HPDE6-E6E7 (cell line): ENCODE data around the gene PHKA1.
A peak's percentile ranks its signal among the peaks of the same experiment; 100 is the strongest.
"Not testable (repeated sequence)": the region's sequence is repeated elsewhere in the genome, so short reads cannot be mapped to it uniquely, and the experiment has no call there.

Experiments
- DNase-seq: peaks from one replicate; pipeline ENCODE4 v3.0.0; 2011; ENCODE audit warnings: missing footprints; ENCODE audit errors: extremely low spot score

PHKA1 gene

DNA sequence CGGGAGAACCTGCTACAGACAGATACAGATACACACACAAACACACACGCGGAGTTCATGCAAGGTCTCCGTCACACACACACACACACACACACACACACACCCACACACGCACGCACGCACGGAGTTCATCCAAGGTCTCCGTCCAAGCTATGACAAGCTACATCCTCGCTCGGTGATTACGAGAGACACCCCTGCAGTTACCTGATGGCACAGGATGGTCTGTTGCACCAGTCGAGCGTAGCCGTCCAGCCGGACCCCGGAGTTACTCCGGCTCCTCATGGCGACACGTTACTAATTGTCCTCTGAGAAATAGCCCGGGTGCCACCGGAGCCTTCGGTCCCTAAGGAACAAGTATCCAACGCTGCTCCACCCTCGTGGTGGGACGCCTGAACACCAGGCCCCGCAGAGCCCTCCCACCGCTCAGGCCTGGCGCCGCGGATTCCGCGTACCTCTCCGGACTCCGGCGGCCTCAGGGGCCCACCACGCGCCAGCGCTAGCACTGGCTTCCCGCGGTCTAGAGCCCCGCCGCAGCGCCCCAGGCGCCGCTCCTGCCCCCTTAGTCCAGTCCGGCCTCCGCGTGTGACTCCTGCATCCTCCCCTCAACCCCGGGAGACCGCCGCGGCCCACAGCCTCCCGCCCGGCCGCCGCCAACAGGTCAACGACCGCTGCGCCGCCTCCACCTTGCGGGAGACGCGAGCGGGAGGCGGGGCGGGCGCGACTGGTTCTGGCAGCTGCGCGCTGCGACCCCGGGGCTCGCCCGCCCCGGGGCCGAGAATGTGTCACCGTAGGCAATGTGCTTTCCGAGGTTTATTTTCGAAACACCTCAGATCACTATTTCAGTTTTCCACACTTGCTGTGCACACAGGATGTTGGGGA, at the start of gene PHKA1:
PHKA1 (minus strand) TSS at position 708 of the 879 bp plus-strand sequence; CDS start at position 282, 426 bp downstream.
- not testable (repeated sequence) for DNase-seq

DNA sequence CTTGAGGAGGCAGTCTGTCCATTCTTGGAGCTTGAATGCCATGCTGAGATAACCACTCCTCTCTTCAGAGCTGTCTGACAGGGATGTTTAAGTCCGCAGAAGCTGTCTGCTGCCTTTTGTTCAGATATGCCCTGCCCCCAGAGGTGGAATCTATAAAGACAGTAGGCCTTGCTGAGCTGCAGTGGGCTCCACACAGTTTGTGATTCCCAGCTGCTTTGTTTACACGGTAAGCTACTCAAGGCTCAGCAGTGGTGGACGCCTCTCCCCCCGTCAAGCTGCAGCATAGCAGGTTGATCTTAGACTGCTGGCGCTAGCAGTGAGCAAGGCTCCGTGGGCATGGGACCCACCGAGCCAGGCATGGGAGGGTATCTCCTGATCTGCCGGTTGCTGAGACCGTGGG, 46.3 kb upstream of the PHKA1 start:
- DNase-seq = not testable (repeated sequence)

DNA sequence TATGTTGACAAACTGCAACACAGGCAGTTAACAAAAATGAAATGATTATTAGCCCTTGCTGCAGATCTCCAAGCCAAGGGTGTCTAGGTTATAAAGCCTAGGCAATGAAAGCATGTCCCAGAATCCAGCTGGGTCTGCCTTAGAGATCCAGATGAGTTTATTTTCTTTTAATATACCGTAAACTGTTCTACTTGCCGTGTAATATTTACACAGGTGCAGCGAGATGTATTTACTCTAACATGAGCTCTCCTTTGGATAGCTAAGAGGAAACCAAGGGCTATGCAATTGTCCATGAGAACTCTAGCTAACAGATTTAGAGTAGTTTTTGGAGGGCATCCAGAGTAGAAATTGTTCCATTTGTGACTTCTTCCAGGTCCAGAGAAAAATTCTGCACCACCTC, 34.4 kb upstream of the PHKA1 start:
- not testable (repeated sequence) for DNase-seq

DNA sequence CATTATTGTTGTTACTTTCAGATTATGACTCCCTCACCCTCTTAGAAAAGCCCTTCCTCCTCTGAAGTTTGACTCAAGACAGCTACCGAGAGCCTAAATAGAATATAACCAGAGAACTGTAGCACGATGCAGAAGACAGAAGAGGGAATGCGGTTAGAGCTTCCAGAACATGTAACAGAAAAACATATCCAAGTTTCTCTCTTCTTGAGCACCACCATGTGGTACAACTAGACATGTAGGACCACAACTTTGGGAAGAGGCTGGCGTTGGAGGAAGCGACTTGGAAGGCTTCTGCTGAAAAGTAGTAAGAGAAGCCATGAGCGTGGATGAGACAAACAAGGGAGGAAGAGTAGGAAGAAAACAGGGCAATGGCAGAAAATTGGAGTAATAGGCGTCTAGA, 31.4 kb upstream of the PHKA1 start:
- DNase-seq = not testable (repeated sequence)

DNA sequence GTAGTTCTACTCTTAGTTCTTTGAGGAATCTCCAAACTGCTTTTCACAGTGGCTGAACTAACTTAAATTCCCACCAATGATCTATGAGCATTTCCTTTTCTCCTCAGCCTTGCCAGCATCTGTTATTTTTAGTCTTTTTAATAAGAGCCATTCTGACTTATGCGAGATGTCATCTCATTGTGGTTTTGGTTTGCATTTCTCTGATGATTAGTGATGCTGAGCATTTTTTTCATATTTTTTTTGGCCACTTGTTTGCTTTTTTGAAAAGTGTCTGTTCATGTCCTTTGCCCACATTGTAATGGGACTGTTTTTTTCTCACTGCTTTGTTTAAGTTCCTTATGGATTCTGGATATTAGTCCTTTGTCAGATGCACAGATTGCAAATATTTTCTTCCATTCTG, 21.5 kb upstream of the PHKA1 start:
- no peak for DNase-seq

DNA sequence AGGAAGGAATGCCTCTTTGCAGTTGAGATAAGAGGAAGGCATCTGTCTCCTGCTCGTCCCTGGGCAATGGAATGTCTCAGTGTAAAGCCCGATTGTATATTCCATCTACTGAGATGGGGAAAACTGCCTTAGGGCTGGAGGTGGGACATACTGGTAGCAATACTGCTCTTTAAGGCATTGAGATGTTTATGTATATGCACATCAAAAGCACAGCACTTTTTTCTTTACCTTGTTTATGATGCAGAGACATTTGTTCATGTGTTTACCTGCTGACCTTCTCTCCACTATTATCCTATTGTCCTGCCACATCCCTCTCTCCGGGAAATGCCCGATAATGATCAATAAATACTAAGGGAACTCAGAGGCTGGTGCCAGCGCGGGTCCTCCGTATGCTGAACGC, 19.5 kb upstream of the PHKA1 start:
- not testable (repeated sequence) for DNase-seq

DNA sequence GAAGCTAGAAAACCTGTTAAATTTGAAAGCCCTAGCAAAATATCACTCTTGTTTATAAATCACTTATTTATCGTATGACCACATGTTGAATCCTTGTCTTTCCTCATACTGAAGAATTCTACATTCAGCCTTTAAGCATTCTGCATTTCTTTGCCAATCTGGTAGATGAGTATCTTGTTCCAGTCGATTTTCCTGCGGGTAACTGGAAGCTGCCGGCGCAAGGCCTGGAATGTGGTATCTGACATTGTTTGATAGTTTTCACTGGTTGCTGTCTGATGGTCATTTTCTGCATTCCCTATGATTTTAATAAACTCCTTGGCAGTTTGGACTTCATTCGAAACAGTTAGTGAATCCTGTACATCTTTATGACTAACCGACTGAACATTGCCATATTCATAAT, 13.7 kb upstream of the PHKA1 start:
- DNase-seq = no peak

DNA sequence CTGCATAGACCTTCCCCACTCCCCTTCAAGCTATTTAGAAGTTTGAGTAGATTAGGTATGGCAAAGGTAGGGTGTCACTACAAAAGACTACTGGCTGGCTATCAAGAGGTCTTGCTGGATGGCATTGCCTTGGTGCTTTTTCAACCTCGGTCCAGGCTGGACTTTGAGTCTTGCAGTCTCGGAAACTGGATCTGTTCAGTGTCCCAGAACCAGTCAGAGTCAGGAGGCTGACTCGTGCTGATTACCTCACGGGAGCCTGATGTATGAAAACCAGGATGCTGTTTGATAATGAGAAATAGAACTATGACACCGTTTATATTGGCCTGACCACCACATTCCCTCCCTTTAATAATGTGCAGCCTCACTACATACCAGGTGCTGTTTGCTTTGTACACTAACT, 2.7 kb upstream of the PHKA1 start:
- no peak for DNase-seq

DNA sequence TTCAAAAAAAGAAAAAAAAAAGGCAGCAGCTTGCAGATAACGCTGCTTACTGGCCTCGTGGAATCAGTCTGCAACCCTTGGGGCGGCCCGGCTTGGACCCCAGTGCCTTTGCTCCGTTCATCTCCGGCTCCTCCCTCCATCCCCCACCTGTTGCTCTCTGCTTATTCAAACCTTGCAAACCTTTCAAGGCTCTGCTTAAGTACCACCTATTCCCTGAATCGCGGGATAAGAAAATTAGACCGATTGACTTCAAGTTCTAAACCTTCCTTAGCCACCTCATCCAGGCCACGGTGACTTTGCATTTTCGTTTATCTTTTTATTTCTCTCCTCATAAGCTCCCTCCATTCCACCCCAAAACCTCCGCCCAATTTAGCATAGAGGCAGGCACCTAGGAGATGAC, 1.4 kb upstream of the PHKA1 start:
- no peak for DNase-seq

DNA sequence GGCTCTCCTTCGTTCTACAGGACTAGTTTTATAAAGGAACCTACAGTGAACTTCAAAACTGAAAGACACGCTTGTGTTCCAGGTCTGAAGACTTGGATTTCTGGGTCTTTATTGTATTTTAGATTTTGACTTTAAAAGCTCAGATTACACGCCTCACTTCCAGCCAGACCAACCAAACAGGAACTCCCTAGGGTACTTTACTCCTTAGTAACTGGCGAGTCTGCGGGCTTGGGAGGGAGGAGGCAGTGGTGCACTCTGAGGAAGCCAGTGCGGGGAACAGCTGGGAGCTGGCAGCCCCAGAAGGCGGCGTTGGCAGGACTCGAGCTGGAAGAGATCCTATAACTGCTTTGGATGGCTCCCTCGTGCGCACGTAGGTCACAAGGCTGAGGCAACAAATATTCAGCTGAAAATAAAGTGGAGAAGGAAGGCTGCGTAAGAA, 391 bp upstream of the PHKA1 start:
- DNase-seq = peak; percentile 19

DNA sequence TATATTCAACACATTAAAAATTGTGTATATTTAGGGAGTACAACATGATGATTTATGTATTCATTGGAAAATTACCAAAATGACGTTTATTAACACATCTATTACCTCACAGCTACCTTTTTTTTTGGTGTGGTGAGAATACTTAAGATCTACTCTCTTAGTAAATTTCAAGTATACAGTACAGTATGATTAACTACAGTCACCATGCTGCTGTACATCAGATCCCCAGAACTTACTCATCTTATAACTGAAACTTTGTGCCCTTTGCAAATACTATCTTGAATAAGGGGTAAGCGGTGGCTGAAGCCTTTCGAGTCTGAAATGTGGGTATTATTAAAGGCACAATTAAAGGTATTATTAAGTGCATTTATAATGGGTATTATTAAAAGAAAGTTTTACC, 976 bp downstream of the PHKA1 start:
- no peak for DNase-seq

DNA sequence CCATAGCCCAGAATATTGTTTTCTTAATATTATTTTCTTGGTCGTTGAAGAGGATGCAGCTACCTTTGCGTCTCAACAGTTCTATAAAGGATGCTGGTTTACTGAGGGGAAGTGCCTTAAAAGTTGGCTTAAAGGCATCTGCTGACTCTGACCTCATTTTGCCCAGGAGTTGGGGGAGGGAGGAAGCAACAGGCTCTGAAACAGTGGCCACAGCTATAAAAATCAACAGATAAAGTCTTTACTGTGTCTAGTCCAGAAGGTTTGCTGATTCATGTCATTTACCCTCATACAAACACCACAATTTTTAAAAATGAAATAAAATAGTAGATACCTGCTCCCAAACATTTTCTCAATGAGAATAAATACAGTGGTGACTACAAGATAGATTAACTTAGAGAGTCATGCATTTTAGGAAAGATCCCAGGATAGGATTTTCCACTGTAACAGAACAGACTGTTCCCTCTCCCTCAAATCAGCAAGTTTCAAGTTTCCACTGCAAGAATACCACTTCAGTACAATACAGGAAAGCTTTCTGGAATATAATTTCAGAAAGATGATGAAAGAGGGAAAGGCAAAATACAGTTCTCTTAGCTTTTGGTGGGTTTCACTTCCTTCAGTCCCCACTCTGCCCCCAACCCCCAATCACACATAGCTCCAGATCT, 1.9 kb downstream of the PHKA1 start:
- DNase-seq = no peak

DNA sequence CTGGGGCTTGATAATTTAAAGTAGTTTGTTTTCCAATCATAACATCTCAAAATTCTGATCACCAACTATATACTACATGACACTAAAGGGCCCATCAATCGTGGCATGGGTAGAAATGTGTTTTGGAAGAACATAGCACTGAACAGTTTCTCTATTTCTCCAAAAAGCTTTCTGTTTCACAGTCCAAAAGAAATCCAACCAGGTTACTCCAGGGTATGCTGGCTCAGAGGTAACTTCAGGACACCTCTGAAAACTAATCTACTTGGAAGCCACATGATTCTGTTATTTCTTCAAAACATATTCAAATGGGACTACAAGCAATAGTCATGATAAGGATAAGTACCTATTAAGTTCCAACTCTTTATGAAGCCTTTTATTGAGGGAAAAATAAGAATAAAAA, 8.3 kb downstream of the PHKA1 start:
- DNase-seq = no peak

DNA sequence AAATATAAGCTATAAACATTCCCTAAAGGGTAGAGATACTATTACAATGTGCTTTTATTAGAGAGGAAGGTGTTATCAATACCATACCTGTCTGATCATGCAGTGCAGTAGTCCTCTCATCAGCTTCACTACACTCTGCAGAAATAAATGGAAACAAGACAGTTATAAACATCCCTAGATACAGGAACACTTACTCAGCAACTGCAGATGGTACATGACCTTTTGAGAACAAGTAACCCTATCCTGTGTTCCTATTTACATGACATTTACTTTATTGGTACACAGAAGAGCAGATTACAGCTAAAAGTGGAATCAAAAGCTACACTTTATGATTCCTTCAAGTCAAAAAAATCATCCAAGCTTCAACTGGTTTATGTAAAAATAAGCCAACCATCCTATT, 9.0 kb downstream of the PHKA1 start:
- DNase-seq = no peak

DNA sequence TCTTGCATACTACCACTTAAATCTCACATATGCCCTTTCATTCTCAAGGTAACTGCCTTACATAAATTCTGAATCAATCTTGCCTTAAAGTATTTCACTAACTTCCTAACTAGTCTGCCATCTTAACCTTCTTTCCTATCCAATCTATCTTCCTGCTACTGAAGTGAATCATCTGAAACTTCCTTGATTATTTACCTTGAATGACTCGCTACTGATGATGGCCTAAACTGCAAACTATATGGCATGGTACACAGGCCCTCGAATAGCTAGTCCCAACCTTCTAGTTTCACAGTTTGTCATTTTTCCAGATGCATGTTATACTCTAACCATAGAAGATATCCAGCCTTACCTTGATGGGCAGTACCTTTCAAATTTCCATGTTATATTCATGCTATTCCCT, 19.9 kb downstream of the PHKA1 start:
- DNase-seq = no peak

DNA sequence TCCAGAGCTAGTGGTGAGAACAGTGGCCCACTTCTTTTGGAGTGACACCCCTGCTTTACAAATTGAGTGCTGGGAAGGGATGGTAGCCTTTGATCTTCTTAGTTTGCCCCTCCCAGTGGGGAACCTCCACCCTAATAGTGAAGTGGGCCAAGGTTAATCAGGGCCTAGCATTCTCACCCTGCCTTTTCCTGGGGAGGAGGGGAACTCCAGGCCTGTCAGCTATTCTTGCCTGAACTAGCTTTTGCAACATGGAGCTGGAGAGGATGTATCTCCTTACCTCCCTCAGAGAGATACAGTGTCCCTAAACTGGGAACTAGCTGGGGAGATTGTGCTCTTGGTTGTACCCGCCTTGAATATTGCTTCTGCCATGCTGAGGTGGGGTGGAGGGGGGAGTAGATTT, 20.6 kb downstream of the PHKA1 start:
- no peak for DNase-seq

DNA sequence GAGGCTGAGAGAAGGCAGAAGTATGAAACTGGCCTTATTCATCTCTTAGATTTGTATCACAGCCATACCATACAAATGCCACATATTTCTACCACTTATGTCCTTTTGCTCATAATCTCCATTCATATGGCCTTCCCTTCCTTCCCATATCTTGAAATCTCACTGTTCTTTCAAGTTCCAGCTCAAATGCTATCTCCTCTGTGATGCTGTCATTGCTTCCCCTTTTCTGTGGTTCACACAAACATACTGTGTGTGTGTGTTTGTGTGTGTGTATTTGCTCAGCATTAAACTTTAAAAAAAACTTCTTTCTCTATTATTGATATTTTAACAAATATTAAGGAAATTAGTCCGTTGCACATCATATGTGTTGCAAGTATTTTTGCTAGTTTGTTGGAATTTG, 26.7 kb downstream of the PHKA1 start:
- no peak for DNase-seq

DNA sequence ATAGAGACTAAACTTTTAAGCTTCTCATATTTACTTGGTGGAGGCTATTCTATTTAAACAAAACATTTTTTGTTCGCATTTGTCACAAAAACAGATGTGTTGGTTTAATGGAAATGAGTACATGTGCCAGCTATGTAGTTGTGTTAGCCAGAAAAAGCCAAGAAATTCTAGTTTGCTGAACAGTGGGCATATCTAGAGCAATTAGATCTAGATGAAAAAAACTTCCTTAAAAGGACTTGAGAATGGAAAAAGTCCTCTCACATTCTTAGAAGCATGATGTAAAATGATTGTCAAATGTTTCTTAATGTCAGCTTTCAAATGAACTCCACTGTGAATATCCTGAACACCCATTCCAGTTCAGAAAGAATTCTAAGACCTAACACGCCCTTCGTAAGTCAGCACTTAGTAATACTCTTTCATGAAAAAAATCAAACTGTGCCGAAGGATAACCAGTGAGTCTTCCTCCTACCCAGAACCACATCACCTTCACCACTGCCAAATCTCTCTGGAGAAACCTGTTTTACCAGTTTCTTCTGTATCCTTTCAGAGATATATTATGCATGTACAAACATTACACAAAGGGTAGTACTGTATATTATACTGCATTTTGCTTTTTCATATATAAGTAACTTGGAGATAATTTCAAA, 28.2 kb downstream of the PHKA1 start:
- DNase-seq = peak; percentile 45

DNA sequence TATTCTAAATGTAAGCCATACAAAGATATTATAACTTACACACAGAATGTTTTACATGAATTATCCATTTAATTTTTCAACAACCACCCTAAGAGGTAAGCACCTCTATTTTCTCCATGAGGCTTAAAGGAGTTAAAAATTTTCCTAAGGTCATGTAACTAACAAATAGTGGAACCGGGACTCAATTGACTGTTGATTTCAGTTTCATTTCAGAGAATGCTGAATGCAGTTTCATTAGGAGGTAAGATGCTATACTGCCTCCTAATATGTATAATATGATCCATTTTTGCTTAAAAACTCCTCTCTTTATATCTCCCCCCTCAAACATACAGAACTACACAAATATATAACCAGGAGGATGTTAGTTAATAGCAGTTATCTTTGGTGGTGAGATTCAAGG, 29.1 kb downstream of the PHKA1 start:
- DNase-seq = no peak

DNA sequence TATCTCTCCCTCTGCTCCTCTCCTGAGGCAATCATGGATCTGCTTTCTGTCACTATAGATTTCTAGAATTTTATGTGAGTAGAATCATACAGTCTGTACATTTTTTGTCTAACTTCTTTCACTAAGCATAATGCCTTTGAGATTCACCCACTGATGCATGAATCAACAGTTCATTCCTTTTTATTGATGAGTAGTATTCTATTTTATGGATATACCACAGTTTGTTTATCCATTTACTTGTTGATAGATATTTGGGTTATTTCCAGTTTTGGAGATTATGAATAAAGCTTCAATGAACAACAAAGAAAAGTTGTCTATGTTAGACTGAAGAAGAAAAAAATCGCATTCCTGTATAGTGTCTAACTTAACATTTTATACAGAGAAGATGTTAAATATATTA, 30.5 kb downstream of the PHKA1 start:
- no peak for DNase-seq

DNA sequence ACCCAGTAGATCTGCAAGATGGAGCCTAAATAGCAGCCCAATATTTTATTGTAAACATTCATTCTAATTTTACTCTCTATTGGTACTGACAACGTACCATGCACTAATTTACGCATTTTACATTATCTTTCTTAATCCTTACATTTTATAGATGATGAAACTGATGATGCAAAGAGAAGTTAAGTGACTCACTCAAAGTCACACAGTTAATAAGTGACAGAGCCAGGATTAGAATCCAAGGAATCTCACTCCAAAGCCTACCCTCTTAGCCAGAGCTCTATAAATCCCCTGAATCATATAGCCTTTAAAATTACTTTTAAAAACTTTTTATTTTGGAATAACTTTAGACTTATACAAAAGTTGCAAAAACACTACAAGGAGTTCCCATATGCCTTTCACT, 37.6 kb downstream of the PHKA1 start:
- no peak for DNase-seq

DNA sequence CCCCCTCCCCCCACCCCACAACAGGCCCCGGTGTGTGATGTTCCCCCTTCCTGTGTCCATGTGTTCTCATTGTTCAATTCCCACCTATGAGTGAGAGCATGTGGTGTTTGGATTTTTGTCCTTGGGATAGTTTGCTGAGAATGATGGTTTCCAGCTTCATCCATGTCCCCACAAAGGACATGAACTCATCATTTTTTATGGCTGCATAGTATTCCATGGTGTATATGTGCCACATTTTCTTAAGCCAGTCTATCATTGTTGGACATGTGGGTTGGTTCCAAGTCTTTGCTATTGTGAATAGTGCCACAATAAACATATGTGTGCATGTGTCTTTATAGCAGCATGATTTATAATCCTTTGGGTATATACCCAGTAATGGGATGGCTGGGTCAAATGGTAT, 40.2 kb downstream of the PHKA1 start:
- not testable (repeated sequence) for DNase-seq

DNA sequence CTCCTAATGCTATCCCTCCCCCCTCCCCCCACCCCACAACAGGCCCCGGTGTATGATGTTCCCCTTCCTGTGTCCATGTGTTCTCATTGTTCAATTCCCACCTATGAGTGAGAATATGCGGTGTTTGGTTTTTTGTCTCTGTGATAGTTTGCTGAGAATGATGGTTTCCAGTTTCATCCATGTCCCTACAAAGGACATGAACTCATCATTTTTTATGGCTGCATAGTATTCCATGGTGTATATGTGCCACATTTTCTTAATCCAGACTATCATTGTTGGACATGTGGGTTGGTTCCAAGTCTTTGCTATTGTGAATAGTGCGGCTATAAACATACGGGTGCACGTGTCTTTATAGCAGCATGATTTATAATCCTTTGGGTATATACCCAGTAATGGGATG, 44.6 kb downstream of the PHKA1 start:
- DNase-seq = not testable (repeated sequence)
